ENCODE results near the gene ATF6. TPM values are rescaled to one million over a fixed set of nuclear protein-coding genes. Genes with fewer than 3 reads are reported as not detected.

ATF6 gene
- total RNA-seq, 1 donor from 2014 or later: 14.6 TPM

GRCh38 chr1:161993576-161993975 lies 227.5 kb downstream of the ATF6 start:
- Histone ChIP-seq H3K4me3 (ENCODE audit: low read length in 3 of 3) (no peak overlapping the region), H3K9ac (ENCODE audit: low read depth in 1 of 3, low read length in 3 of 3) (no peak overlapping the region), H3K27ac (ENCODE audit: low read depth, low read length) (no peak overlapping the region), H3K27me3 (ENCODE audit: control insufficient read depth in 3 of 3, insufficient read depth in 3 of 3, low read length in 3 of 3) (peaks cover 0 to 9% (median 3%) of the 10 kb centered on the region in 3 donors), H3K9me3 (ENCODE audit: control insufficient read depth in 3 of 3, low read length in 3 of 3) (no peaks in the 10 kb centered on the region), H3K4me1 (ENCODE audit: control insufficient read depth in 3 of 3, insufficient read depth in 3 of 3, low read length in 3 of 3) (peaks cover 9 to 15% (median 11%) of the 10 kb centered on the region in 3 donors), H3K36me3 (ENCODE audit: control insufficient read depth in 3 of 3, insufficient read depth in 3 of 3, low read length in 3 of 3) (peaks cover 4 to 8% (median 7%) of the 10 kb centered on the region in 3 donors)

GRCh38 chr1:161994175-161994668 lies 228.1 kb downstream of the ATF6 start:
- Histone ChIP-seq H3K9ac (ENCODE audit: low read depth in 1 of 3, low read length in 3 of 3) (no peak overlapping the region), H3K36me3 (ENCODE audit: control insufficient read depth in 3 of 3, insufficient read depth in 3 of 3, low read length in 3 of 3) (peaks cover 7 to 8% (median 7%) of the 10 kb centered on the region in 3 donors), H3K4me3 (ENCODE audit: low read length in 3 of 3) (no peak overlapping the region)

GRCh38 chr1:161997152-161997551 lies 231.0 kb downstream of the ATF6 start:
- Histone ChIP-seq H3K36me3 (ENCODE audit: control insufficient read depth in 3 of 3, insufficient read depth in 3 of 3, low read length in 3 of 3) (peaks cover 7 to 8% (median 7%) of the 10 kb centered on the region in 3 donors), H3K4me3 (ENCODE audit: low read length in 3 of 3) (no peak overlapping the region), H3K9me3 (ENCODE audit: control insufficient read depth in 3 of 3, low read length in 3 of 3) (no peaks in the 10 kb centered on the region), H3K27ac (ENCODE audit: low read depth, low read length) (no peak overlapping the region), H3K9ac (ENCODE audit: low read depth in 1 of 3, low read length in 3 of 3) (no peak overlapping the region), H3K27me3 (ENCODE audit: control insufficient read depth in 3 of 3, insufficient read depth in 3 of 3, low read length in 3 of 3) (peaks cover 0 to 9% (median 3%) of the 10 kb centered on the region in 3 donors), H3K4me1 (ENCODE audit: control insufficient read depth in 3 of 3, insufficient read depth in 3 of 3, low read length in 3 of 3) (peaks cover 9 to 11% (median 11%) of the 10 kb centered on the region in 3 donors)

More at GRCh38 chr1:161994175-161994668, 228.1 kb downstream of the ATF6 start:
- Histone ChIP-seq H3K4me1 (ENCODE audit: control insufficient read depth in 3 of 3, insufficient read depth in 3 of 3, low read length in 3 of 3) (peaks cover 9 to 11% (median 11%) of the 10 kb centered on the region in 3 donors), H3K27ac (ENCODE audit: low read depth, low read length) (no peak overlapping the region), H3K27me3 (ENCODE audit: control insufficient read depth in 3 of 3, insufficient read depth in 3 of 3, low read length in 3 of 3) (peaks cover 0 to 9% (median 3%) of the 10 kb centered on the region in 3 donors), H3K9me3 (ENCODE audit: control insufficient read depth in 3 of 3, low read length in 3 of 3) (no peaks in the 10 kb centered on the region)

- Histone ChIP-seq H3K9ac (ENCODE audit: low read depth in 1 of 3, low read length in 3 of 3) (no peak overlapping the region), H3K27ac (ENCODE audit: low read depth, low read length) (no peak overlapping the region), H3K27me3 (ENCODE audit: control insufficient read depth in 3 of 3, insufficient read depth in 3 of 3, low read length in 3 of 3) (peaks cover 0 to 4% (median 3%) of the 10 kb centered on the region in 3 donors), H3K36me3 (ENCODE audit: control insufficient read depth in 3 of 3, insufficient read depth in 3 of 3, low read length in 3 of 3) (peaks cover 7 to 8% (median 7%) of the 10 kb centered on the region in 3 donors), H3K4me1 (ENCODE audit: control insufficient read depth in 3 of 3, insufficient read depth in 3 of 3, low read length in 3 of 3) (peaks cover 16 to 20% (median 19%) of the 10 kb centered on the region in 3 donors), H3K9me3 (ENCODE audit: control insufficient read depth in 3 of 3, low read length in 3 of 3) (no peaks in the 10 kb centered on the region), H3K4me3 (ENCODE audit: low read length in 3 of 3) (no peak overlapping the region)
Observed at GRCh38 chr1:161998811-161999210, 232.7 kb downstream of the ATF6 start.

GRCh38 chr1:161999301-162000052 lies 233.4 kb downstream of the ATF6 start:
- H3K4me3 ChIP-seq (ENCODE audit: low read length in 3 of 3): no peak overlapping the region
- no peaks in the 10 kb centered on the region for H3K9me3 ChIP-seq (ENCODE audit: control insufficient read depth in 3 of 3, low read length in 3 of 3)
- peaks cover 7 to 8% (median 7%) of the 10 kb centered on the region in 3 donors for H3K36me3 ChIP-seq (ENCODE audit: control insufficient read depth in 3 of 3, insufficient read depth in 3 of 3, low read length in 3 of 3)
- H3K27ac ChIP-seq (ENCODE audit: low read depth, low read length): no peak overlapping the region
- no peak overlapping the region for H3K9ac ChIP-seq (ENCODE audit: low read depth in 1 of 3, low read length in 3 of 3)
- H3K4me1 ChIP-seq (ENCODE audit: control insufficient read depth in 3 of 3, insufficient read depth in 3 of 3, low read length in 3 of 3): peaks cover 21 to 26% (median 22%) of the 10 kb centered on the region in 3 donors
- H3K27me3 ChIP-seq (ENCODE audit: control insufficient read depth in 3 of 3, insufficient read depth in 3 of 3, low read length in 3 of 3): peaks cover 0 to 3% (median 0%) of the 10 kb centered on the region in 3 donors

GRCh38 chr1:162000053-162000420 lies 233.9 kb downstream of the ATF6 start:
- Histone ChIP-seq H3K27me3 (ENCODE audit: control insufficient read depth in 3 of 3, insufficient read depth in 3 of 3, low read length in 3 of 3) (peaks cover 0 to 3% (median 0%) of the 10 kb centered on the region in 3 donors), H3K9ac (ENCODE audit: low read depth in 1 of 3, low read length in 3 of 3) (no peak overlapping the region), H3K4me3 (ENCODE audit: low read length in 3 of 3) (no peak overlapping the region), H3K4me1 (ENCODE audit: control insufficient read depth in 3 of 3, insufficient read depth in 3 of 3, low read length in 3 of 3) (peaks cover 25 to 28% (median 26%) of the 10 kb centered on the region in 3 donors), H3K9me3 (ENCODE audit: control insufficient read depth in 3 of 3, low read length in 3 of 3) (no peaks in the 10 kb centered on the region), H3K27ac (ENCODE audit: low read depth, low read length) (no peak overlapping the region), H3K36me3 (ENCODE audit: control insufficient read depth in 3 of 3, insufficient read depth in 3 of 3, low read length in 3 of 3) (peaks cover 7 to 8% (median 7%) of the 10 kb centered on the region in 3 donors)

- peak overlapping the region; percentile 36 to 71 (median 40) for H3K9ac ChIP-seq (ENCODE audit: low read depth in 1 of 3, low read length in 3 of 3)
- peak overlapping the region; percentile 26 to 63 (median 53) for H3K4me3 ChIP-seq (ENCODE audit: low read length in 3 of 3)
- H3K27me3 ChIP-seq (ENCODE audit: control insufficient read depth in 3 of 3, insufficient read depth in 3 of 3, low read length in 3 of 3): no peaks in the 10 kb centered on the region
- no peaks in the 10 kb centered on the region for H3K9me3 ChIP-seq (ENCODE audit: control insufficient read depth in 3 of 3, low read length in 3 of 3)
- H3K4me1 ChIP-seq (ENCODE audit: control insufficient read depth in 3 of 3, insufficient read depth in 3 of 3, low read length in 3 of 3): peaks cover 20 to 35% (median 25%) of the 10 kb centered on the region in 3 donors
- peaks cover 0 to 11% (median 3%) of the 10 kb centered on the region in 3 donors for H3K36me3 ChIP-seq (ENCODE audit: control insufficient read depth in 3 of 3, insufficient read depth in 3 of 3, low read length in 3 of 3)
- H3K27ac ChIP-seq (ENCODE audit: low read depth, low read length): peak overlapping the region; percentile 79
Observed at GRCh38 chr1:162003061-162003829, 237.1 kb downstream of the ATF6 start.

- no peaks in the 10 kb centered on the region for H3K9me3 ChIP-seq (ENCODE audit: control insufficient read depth in 3 of 3, low read length in 3 of 3)
- H3K36me3 ChIP-seq (ENCODE audit: control insufficient read depth in 3 of 3, insufficient read depth in 3 of 3, low read length in 3 of 3): peaks cover 0 to 10% (median under 1%) of the 10 kb centered on the region in 3 donors
- peaks cover 20 to 38% (median 26%) of the 10 kb centered on the region in 3 donors for H3K4me1 ChIP-seq (ENCODE audit: control insufficient read depth in 3 of 3, insufficient read depth in 3 of 3, low read length in 3 of 3)
- peak overlapping the region in 2 of 3 donors; percentile 40 to 71 for H3K9ac ChIP-seq (ENCODE audit: low read depth in 1 of 3, low read length in 3 of 3)
- no peaks in the 10 kb centered on the region for H3K27me3 ChIP-seq (ENCODE audit: control insufficient read depth in 3 of 3, insufficient read depth in 3 of 3, low read length in 3 of 3)
- peak overlapping the region in 2 of 3 donors; percentile 26 to 53 for H3K4me3 ChIP-seq (ENCODE audit: low read length in 3 of 3)
- H3K27ac ChIP-seq (ENCODE audit: low read depth, low read length): peak overlapping the region; percentile 79
Observed at GRCh38 chr1:162003830-162004215, 237.7 kb downstream of the ATF6 start.

- no peak overlapping the region for H3K9ac ChIP-seq (ENCODE audit: low read depth in 1 of 3, low read length in 3 of 3)
- H3K27ac ChIP-seq (ENCODE audit: low read depth, low read length): peak overlapping the region; percentile 79
- H3K4me3 ChIP-seq (ENCODE audit: low read length in 3 of 3): no peak overlapping the region
- no peaks in the 10 kb centered on the region for H3K9me3 ChIP-seq (ENCODE audit: control insufficient read depth in 3 of 3, low read length in 3 of 3)
- H3K27me3 ChIP-seq (ENCODE audit: control insufficient read depth in 3 of 3, insufficient read depth in 3 of 3, low read length in 3 of 3): no peaks in the 10 kb centered on the region
- H3K4me1 ChIP-seq (ENCODE audit: control insufficient read depth in 3 of 3, insufficient read depth in 3 of 3, low read length in 3 of 3): peaks cover 24 to 44% (median 33%) of the 10 kb centered on the region in 3 donors
- peaks cover 0 to 10% (median 0%) of the 10 kb centered on the region in 3 donors for H3K36me3 ChIP-seq (ENCODE audit: control insufficient read depth in 3 of 3, insufficient read depth in 3 of 3, low read length in 3 of 3)
Observed at GRCh38 chr1:162004441-162004950, 238.4 kb downstream of the ATF6 start.
